T47D (cell line): ENCODE data around the gene KRT86.
"Not testable (repeated sequence)": the region's sequence is repeated elsewhere in the genome, so short reads cannot be mapped to it uniquely, and the experiment has no call there.

Experiments used
- DNase-seq, 2 experiments: peaks; one replicate each; pipeline versions ENCODE4 v3.0.0 to v3.0.0-alpha.2; 2011 to 2012; ENCODE audit warnings: low read depth in 1 of 2, low spot score in 1 of 2
- JUND ChIP-seq: IDR thresholded peaks from 2 replicates; pipeline ENCODE4 v1.6.1; 2012; ENCODE audit warnings: low read depth
- in situ Hi-C: cut with HindIII; loops from 2 replicates; pipeline ENCODE4 v1.10.0; 2016; ENCODE audit warnings: low sequenced_read_pairs, low pct_unique_long_range_greater_than_20kb

Gene KRT86

GRCh38 chr12:52306731-52307130 is 32.3 kb downstream of the KRT86 start:
- no peak for DNase-seq
- TF ChIP-seq JUND: no peak
- in situ Hi-C loops: no loop called here

- DNase-seq: peak; percentile 67 to 78
- TF ChIP-seq JUND: no peak
Observed at GRCh38 chr12:52307836-52308805, 33.7 kb downstream of the KRT86 start.

GRCh38 chr12:52308806-52309425 is 34.5 kb downstream of the KRT86 start:
- DNase-seq: no peak
- in situ Hi-C loops: no loop called here
- no peak for TF ChIP-seq JUND

More at GRCh38 chr12:52307836-52308805, 33.7 kb downstream of the KRT86 start:
- in situ Hi-C loops: no loop called here

GRCh38 chr12:52310622-52311284 is 36.3 kb downstream of the KRT86 start:
- in situ Hi-C loops: no loop called here

GRCh38 chr12:52311285-52311648 is 36.8 kb downstream of the KRT86 start:
- no peak for TF ChIP-seq JUND
- in situ Hi-C loops: no loop called here
- no peak for DNase-seq

More at GRCh38 chr12:52310622-52311284, 36.3 kb downstream of the KRT86 start:
- no peak for TF ChIP-seq JUND
- DNase-seq: no peak

- in situ Hi-C loops: no loop called here
- no peak for TF ChIP-seq JUND
Observed at GRCh38 chr12:52312086-52312485, 37.6 kb downstream of the KRT86 start.

GRCh38 chr12:52313461-52313860 is 39.0 kb downstream of the KRT86 start:
- in situ Hi-C loops: no loop called here
- no peak for TF ChIP-seq JUND

More at GRCh38 chr12:52312086-52312485, 37.6 kb downstream of the KRT86 start:
- DNase-seq: no peak

GRCh38 chr12:52313926-52314325 is 39.5 kb downstream of the KRT86 start:
- in situ Hi-C loops: no loop called here
- TF ChIP-seq JUND: no peak
- DNase-seq: peak; percentile 40 to 61

More at GRCh38 chr12:52313461-52313860, 39.0 kb downstream of the KRT86 start:
- no peak for DNase-seq

GRCh38 chr12:52314511-52314910 is 40.1 kb downstream of the KRT86 start:
- in situ Hi-C loops: no loop called here
- no peak for TF ChIP-seq JUND
- DNase-seq: no peak

GRCh38 chr12:52315721-52316120 is 41.3 kb downstream of the KRT86 start:
- in situ Hi-C loops: not testable (repeated sequence)
- peak in 1 of 2 experiments; percentile 27 for DNase-seq

- in situ Hi-C loops: no loop called here
- DNase-seq: no peak
- TF ChIP-seq JUND: no peak
Observed at GRCh38 chr12:52316290-52316689, 41.8 kb downstream of the KRT86 start.

GRCh38 chr12:52316701-52317100 is 42.3 kb downstream of the KRT86 start:
- no peak for DNase-seq
- TF ChIP-seq JUND: no peak
- in situ Hi-C loops: no loop called here
